HUES6 (cell line): ENCODE data around the gene SCRT2.

Experiments
- H3K27ac ChIP-seq: 2 replicates; pipeline ENCODE4 v1.7.0; 2013; ENCODE audit warnings: low read depth, mild to moderate bottlenecking, low read length, inconsistent platforms
- H3K27me3 ChIP-seq: 2 replicates; pipeline ENCODE4 v1.6.1; 2013; ENCODE audit warnings: low read length; ENCODE audit not compliant: control insufficient read depth, insufficient read depth
- H3K36me3 ChIP-seq: 2 replicates; pipeline ENCODE4 v1.6.1; 2013; ENCODE audit warnings: low read length; ENCODE audit not compliant: control insufficient read depth, insufficient read depth
- H3K4me1 ChIP-seq: 2 replicates; pipeline ENCODE4 v1.6.1; 2013; ENCODE audit warnings: low read length; ENCODE audit not compliant: control insufficient read depth, insufficient read depth
- H3K4me3 ChIP-seq: 2 replicates; pipeline ENCODE4 v1.5.1; 2013; ENCODE audit warnings: low read depth, low read length
- H3K9ac ChIP-seq: one replicate; pipeline ENCODE4 v1.6.1; 2013; ENCODE audit warnings: mild to moderate bottlenecking, low read length
- H3K9me3 ChIP-seq: 2 replicates; pipeline ENCODE4 v1.6.1; 2013; ENCODE audit warnings: low read depth, low read length; ENCODE audit not compliant: control insufficient read depth, insufficient read depth

SCRT2 gene

DNA sequence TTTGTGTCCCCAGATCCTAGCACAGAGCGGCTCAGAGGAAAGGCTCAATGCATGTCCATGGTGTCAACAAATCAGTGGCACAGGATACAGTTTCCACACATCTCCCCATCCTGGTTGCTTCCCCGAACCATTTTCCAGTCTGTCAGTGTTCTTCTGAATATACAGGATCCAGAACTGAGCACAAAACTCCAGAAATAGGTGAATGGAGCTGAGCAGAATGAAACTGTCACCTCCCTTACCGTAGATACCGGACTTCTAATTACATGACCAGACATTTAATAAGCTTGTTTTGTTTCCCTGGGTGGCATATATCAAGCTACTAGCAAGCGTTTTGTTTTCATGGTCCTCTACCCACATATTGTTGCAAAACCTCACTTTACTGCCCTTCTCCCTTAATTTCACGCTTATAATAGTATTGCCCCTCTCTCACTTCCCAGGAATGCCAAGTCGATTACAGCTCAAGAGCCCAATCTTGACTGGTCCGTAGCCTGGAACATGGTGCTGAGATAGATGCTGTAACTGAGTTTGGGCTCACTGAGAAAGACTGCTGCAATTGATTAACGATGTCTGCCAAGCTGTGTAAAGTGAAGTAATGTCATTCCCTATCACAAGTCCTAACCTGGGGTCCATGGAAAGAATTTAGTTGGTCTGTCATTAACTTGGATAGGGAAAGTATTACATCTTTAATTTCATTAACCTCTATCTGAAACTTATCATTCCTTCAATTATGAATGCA, 12.0 kb upstream of the SCRT2 start:
- no peak overlapping the region for H3K9ac ChIP-seq
- no peaks in the 10 kb centered on the region; the same call in 1 of the 2 replicates for H3K27me3 ChIP-seq
- H3K4me3 ChIP-seq = no peak overlapping the region
- no peaks in the 10 kb centered on the region for H3K36me3 ChIP-seq
- H3K4me1 ChIP-seq = peaks cover 8% of the 10 kb centered on the region; the same call in 1 of the 2 replicates
- no peak overlapping the region for H3K27ac ChIP-seq
- H3K9me3 ChIP-seq = no peaks in the 10 kb centered on the region

DNA sequence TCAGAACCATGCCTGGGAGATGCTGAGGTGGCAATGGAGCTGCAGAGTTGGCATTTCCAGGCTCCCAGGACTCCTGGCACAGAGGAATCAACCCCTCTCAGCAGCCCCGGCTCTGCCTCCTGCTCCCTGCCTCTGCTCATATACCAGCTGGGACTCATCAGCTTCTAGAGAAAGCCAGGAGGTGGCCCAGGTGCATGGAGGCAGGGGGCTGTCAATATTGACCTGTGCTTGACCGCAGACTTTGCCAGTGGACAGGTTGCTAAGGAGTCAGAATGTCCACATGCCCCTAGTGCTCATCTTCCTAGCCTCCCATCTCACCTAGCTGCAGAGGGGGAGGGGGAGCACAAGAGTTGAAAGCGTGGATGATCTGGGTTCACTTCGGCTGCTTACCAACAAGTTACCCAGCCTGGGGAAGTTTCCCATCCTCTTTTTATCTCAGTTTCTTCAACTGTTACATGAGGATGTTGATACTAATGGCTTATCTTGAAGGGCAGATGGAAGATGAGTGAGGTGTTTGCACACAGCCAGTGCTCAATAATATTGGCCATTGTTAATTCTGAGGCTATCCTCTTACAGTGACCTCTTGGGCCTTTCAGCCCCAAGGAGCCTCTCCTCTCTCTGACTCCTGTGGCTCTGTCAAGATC, 9.2 kb upstream of the SCRT2 start:
- Histone ChIP-seq H3K4me1 (peaks cover 8% of the 10 kb centered on the region; the same call in 1 of the 2 replicates), H3K27ac (no peak overlapping the region), H3K9me3 (no peaks in the 10 kb centered on the region), H3K27me3 (peaks cover 5% of the 10 kb centered on the region), H3K4me3 (no peak overlapping the region), H3K36me3 (no peaks in the 10 kb centered on the region), H3K9ac (no peak overlapping the region)

DNA sequence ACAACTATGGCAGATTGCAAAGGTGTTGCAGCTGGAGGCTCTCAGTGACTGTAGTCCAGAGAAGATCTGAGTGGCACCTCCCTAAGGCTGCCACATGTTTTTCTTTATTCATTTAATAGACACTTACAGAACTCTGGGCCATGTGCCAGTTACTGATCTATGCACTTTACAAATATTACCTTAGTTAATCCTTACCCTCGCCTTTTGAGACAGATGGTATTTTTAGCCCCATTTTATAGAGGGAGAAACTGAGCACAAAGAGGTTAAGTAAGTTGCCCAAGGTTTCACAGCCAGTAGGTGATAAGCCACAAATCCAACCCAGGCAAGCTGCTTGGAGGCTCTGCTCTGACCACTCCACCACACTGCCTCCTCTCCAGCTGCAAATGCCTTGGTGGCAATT, 6.5 kb upstream of the SCRT2 start:
- no peaks in the 10 kb centered on the region for H3K4me1 ChIP-seq
- H3K9ac ChIP-seq = no peak overlapping the region
- H3K27me3 ChIP-seq = peaks cover 32% of the 10 kb centered on the region
- no peak overlapping the region for H3K4me3 ChIP-seq
- no peaks in the 10 kb centered on the region for H3K9me3 ChIP-seq
- H3K36me3 ChIP-seq = no peaks in the 10 kb centered on the region
- H3K27ac ChIP-seq = no peak overlapping the region

DNA sequence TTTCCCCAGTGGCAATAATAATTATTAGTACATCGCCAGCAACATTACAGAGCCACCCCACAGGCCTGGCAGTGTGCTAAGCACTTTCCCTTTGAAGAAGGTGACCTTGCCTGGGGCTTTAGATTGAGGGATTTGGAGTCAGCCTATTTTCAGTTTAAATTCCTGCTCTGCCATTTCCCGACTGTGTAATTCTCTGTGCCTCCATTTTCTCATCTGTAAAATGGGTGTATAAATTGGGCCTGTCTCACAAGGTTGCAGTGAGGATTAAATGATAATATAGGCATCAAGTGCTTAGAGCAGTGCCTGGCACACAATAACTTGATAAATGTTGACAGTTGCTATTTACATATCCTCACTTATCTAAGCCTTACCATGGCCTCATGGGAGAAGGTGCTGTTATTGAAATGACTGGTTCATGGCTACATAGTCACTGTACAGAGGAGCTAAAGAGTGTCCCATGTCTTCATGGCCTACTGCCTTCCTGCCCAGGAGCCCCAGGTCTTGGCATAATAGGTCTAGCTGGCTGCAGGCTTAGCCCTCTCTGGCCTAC, 5.1 kb upstream of the SCRT2 start:
- Histone ChIP-seq H3K36me3 (no peaks in the 10 kb centered on the region), H3K27ac (no peak overlapping the region), H3K4me3 (no peak overlapping the region), H3K9ac (no peak overlapping the region), H3K9me3 (no peaks in the 10 kb centered on the region), H3K27me3 (peaks cover 46% of the 10 kb centered on the region), H3K4me1 (peaks cover 4% of the 10 kb centered on the region; the same call in 1 of the 2 replicates)

DNA sequence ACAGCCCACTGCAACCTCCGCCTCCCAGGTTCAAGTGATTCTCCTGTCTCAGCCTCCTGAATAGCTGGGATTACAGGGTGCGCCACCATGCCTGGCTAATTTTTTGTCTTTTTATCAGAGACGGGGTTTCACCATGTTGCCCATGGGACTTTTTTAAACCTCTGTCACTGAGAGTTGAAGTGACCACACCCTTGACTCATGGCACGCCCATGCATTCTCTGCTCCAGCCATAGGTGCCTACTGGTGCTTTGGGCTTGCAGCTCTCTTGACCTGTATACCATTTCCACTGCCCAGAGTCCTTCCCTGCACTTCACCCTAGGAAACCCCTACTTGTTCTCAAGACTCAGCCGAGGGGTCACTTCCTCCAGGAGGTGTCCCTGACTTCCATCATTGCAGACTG, 2.4 kb upstream of the SCRT2 start:
- H3K9ac ChIP-seq = no peak overlapping the region
- H3K27me3 ChIP-seq = peaks cover 72% of the 10 kb centered on the region
- H3K4me3 ChIP-seq = no peak overlapping the region
- no peak overlapping the region for H3K27ac ChIP-seq
- H3K4me1 ChIP-seq = peaks cover 17% of the 10 kb centered on the region; the same call in 1 of the 2 replicates
- H3K36me3 ChIP-seq = no peaks in the 10 kb centered on the region
- no peaks in the 10 kb centered on the region for H3K9me3 ChIP-seq

DNA sequence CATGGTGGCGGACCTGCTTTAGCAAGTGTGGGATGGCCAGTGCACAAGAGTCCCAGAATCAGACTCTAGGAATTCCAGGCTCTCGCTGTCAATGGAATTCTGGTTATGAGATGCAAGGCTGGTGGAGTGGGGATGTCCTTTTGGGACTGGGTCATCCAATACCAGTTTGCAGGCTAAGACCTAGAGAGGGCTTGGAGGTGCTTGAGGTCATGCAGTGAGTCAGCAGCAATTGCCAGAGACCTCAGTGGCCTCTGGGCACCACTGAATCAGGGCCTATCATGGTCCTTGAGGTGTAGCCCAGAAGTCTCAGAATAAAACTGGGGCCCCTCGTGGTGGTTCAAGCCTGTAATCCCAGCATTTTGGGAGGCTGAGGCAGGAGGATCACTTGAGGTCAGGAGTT, 1.4 kb upstream of the SCRT2 start:
- H3K4me1 ChIP-seq = peaks cover 24% of the 10 kb centered on the region; the same call in 1 of the 2 replicates
- peak overlapping the region; percentile 70 for H3K4me3 ChIP-seq
- H3K27ac ChIP-seq = no peak overlapping the region
- no peak overlapping the region for H3K9ac ChIP-seq
- H3K36me3 ChIP-seq = no peaks in the 10 kb centered on the region
- peaks cover 79% of the 10 kb centered on the region for H3K27me3 ChIP-seq
- H3K9me3 ChIP-seq = no peaks in the 10 kb centered on the region

DNA sequence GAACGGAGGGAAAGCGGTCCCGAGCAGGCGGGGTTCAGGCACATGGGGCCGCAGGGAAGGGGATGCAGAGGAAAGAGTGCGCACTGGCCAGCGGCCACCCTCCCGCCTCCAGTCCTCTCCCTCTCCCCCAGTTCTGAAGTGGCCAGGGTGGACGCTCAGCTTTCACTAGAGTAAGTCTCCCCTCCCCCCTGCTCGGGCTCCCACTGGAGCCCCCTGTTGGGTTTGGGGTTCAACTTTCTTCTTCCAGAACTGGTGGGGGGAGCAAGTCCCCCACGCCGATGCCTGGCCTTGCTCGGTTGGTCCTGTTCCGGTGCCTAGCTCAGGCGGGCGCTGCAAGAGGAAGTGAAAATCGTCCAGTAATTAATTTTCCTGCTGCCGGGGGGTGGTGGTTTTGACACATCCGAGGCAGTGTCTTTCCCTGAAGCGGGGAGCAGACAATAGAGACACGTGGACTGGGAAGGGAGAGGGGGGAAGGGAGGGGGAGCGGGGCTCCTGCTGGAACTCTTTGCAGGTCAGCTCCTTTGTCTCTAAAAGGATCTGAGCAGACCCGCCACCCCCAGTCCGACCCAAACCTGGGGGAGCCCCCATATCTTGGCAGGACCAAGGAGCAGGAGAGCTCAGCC, 824 bp upstream of the SCRT2 start:
- Histone ChIP-seq H3K9ac (no peak overlapping the region), H3K4me1 (peaks cover 24% of the 10 kb centered on the region; the same call in 1 of the 2 replicates), H3K36me3 (no peaks in the 10 kb centered on the region), H3K27ac (no peak overlapping the region), H3K4me3 (peak overlapping the region; percentile 70), H3K27me3 (peaks cover 79% of the 10 kb centered on the region), H3K9me3 (no peaks in the 10 kb centered on the region)

DNA sequence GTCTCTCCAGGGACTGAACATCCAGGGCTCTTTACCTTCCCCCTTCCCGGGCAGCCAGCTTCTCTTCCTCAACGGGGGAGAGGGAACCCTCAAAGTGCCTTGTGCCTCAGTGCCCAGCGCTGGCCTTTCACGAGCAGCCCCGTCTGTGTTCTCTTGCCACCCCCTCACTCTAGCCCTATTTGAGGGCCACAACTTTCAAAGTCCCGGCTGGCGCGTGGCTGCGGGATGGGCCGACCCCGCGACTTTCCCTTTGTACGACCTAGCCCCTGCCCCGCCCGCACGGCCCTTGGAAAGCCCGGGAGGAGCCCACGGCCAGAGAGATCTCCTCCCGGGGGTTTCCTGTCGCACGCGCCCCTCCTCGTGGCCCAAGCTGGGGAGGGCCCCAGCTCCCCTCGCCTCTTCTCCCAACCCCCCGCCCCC, 559 bp downstream of the SCRT2 start:
- peak overlapping the region; percentile 70 for H3K4me3 ChIP-seq
- H3K27me3 ChIP-seq = peaks cover 76% of the 10 kb centered on the region

DNA sequence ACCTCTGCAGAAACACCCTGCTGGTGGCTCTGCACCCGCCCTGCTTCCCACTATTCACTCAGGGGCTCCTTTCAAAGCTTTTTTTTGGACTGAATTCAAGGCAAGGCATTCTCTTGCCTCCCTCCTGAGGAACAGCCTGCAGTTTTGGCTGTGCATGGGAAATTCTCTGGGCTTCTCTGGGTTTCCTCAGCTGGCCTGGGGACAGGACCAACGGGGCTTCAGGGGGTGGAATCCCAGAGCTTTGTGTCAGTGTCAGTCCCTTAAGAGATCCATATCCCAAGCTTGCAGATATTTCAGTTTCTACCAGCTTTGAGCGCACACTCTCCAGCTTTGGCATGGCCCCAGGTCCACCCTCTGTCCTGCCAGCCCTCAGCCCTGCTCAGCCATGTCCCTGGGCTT, 2.0 kb downstream of the SCRT2 start:
- no peak overlapping the region for H3K9ac ChIP-seq
- no peak overlapping the region for H3K27ac ChIP-seq
- H3K4me1 ChIP-seq = peaks cover 32% of the 10 kb centered on the region
- H3K4me3 ChIP-seq = no peak overlapping the region
- H3K27me3 ChIP-seq = peaks cover 63% of the 10 kb centered on the region
- no peaks in the 10 kb centered on the region for H3K36me3 ChIP-seq
- no peaks in the 10 kb centered on the region for H3K9me3 ChIP-seq

More for the DNA sequence above, 559 bp downstream of the SCRT2 start:
- Histone ChIP-seq H3K9me3 (no peaks in the 10 kb centered on the region), H3K27ac (no peak overlapping the region), H3K9ac (no peak overlapping the region), H3K36me3 (no peaks in the 10 kb centered on the region), H3K4me1 (peaks cover 24% of the 10 kb centered on the region; the same call in 1 of the 2 replicates)

DNA sequence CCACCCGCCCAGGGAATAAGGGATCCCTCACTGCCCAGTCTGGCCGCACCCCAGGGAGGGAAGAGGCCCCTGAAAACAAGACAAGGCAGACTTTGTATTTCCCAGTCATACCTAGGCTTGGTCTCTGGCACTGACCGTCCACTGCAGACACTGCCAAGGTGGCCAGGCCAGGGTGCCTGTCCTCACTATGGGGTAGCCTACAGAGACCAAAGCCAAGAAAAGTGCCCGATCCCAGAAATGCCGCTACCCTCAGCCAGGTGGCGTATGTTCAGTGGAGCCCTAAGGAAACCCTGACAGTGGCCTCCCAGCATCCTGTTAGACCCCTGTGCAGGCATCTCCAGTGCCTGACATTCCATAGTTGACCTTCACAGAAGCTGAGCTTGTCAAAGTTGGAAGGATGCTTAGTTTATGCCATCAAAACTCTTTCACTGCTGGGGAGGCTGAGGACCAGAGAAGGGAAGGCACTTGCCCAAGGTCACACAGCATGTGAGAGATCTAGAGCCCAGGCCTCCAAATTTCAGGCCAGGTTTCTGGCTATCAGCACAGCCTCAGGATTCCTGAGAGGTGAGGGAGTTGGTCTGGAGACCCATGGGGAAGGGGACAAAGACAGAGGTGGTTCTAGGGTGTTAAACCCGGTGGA, 2.5 kb downstream of the SCRT2 start:
- Histone ChIP-seq H3K36me3 (no peaks in the 10 kb centered on the region), H3K9me3 (no peaks in the 10 kb centered on the region), H3K9ac (no peak overlapping the region), H3K27me3 (peaks cover 57% of the 10 kb centered on the region), H3K4me3 (no peak overlapping the region), H3K4me1 (peaks cover 35% of the 10 kb centered on the region), H3K27ac (no peak overlapping the region)
